DOHH2 (cell line): ENCODE results near the gene GALNT3.

ENCODE experiments used
- H3F3A ChIP-seq: fragments of 200-600 bp; sonication (generic), shearing (Covaris generic); 2 replicates; pipeline ENCODE4 v1.6.0; 2016; ENCODE audit warnings: antibody characterized with exemption, mild to moderate bottlenecking; ENCODE audit not compliant: control insufficient read depth, insufficient read depth
- H3K27ac ChIP-seq: fragments of 200-600 bp; sonication (generic); 2 replicates; pipeline ENCODE4 v1.5.1; 2014; ENCODE audit warnings: low read depth, mild to moderate bottlenecking, low read length, moderate library complexity
- H3K27me3 ChIP-seq: fragments of 200-600 bp; sonication (generic); 2 replicates; pipeline ENCODE4 v1.6.1; 2014; ENCODE audit warnings: mild to moderate bottlenecking, low read length, mixed read lengths; ENCODE audit not compliant: control insufficient read depth
- H3K36me3 ChIP-seq: fragments of 200-600 bp; sonication (generic); 2 replicates; pipeline ENCODE4 v1.6.1; 2014; ENCODE audit warnings: mild to moderate bottlenecking, low read length, moderate library complexity, mixed read lengths; ENCODE audit not compliant: control insufficient read depth
- H3K4me1 ChIP-seq: fragments of 200-600 bp; sonication (generic); 2 replicates; pipeline ENCODE4 v1.6.1; 2014; ENCODE audit warnings: mild to moderate bottlenecking, low read length, mixed read lengths; ENCODE audit not compliant: control insufficient read depth
- H3K4me2 ChIP-seq: fragments of 200-600 bp; sonication (generic); 2 replicates; pipeline ENCODE4 v1.6.0; 2014; ENCODE audit warnings: mild to moderate bottlenecking, low read length, moderate library complexity
- H3K4me3 ChIP-seq: fragments of 200-600 bp; sonication (generic); 2 replicates; pipeline ENCODE4 v1.5.1; 2014; ENCODE audit warnings: mild to moderate bottlenecking, low read length, mixed read lengths
- H3K79me2 ChIP-seq: fragments of 200-600 bp; sonication (generic); 2 replicates; pipeline ENCODE4 v1.6.1; 2014; ENCODE audit warnings: mild to moderate bottlenecking, low read length, mixed read lengths; ENCODE audit not compliant: control insufficient read depth
- H3K9me2 ChIP-seq: fragments of 200-600 bp; sonication (generic); replicated peaks from 2 replicates; pipeline ENCODE4 v1.6.1; 2014; ENCODE audit warnings: mild to moderate bottlenecking, low read length, mixed read lengths; ENCODE audit not compliant: control insufficient read depth
- H3K9me3 ChIP-seq: fragments of 200-600 bp; sonication (generic); 2 replicates; pipeline ENCODE4 v1.6.1; 2014; ENCODE audit warnings: antibody characterized with exemption, low read length, mixed read lengths; ENCODE audit not compliant: control insufficient read depth, insufficient read depth
- H4K20me1 ChIP-seq: fragments of 200-600 bp; sonication (generic); 2 replicates; pipeline ENCODE4 v1.6.0; 2014; ENCODE audit warnings: low read depth, mild to moderate bottlenecking, antibody characterized with exemption, low read length, moderate library complexity; ENCODE audit not compliant: control insufficient read depth, insufficient read depth
- EZH2phosphoT487 ChIP-seq: fragments of 200-600 bp; sonication (generic); IDR thresholded peaks from 2 replicates; pipeline ENCODE4 v1.6.1; 2017; ENCODE audit warnings: borderline replicate concordance, mild to moderate bottlenecking, antibody characterized with exemption, low read length, moderate library complexity, mixed read lengths
- TF ChIP-seq, protein P1 (sequence below): fragments of 200-600 bp; sonication (generic); IDR thresholded peaks from one replicate; pipeline ENCODE4 v1.5.1; 2014; ENCODE audit warnings: antibody characterized with exemption, mild to moderate bottlenecking, low read depth, low read length; ENCODE audit not compliant: poor library complexity, severe bottlenecking

Gene GALNT3

DNA sequence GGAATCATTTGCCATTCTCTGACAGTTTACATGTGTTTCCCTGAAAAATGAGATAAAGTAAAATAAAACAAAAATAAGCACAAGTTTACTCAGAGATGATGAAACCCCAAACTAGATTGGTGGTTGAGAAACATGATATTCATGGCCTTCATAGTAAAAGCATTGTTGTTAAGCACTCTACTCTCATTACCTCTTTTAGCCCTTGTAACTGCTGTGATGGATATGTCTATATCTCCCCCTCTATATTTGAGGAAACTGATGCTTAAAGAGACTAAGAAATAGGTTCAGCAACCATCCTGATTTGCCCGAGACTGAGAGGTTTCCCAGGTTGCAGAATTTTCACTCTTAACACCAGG, 33.9 kb upstream of the GALNT3 start:
- Histone ChIP-seq H3F3A (no peaks in the 10 kb centered on the region), H3K79me2 (no peaks in the 10 kb centered on the region), H3K4me2 (no peak overlapping the region), H3K9me3 (no peaks in the 10 kb centered on the region), H3K36me3 (no peaks in the 10 kb centered on the region), H4K20me1 (no peaks in the 10 kb centered on the region), H3K4me3 (no peak overlapping the region), H3K27me3 (no peaks in the 10 kb centered on the region), H3K27ac (no peak overlapping the region), H3K4me1 (no peaks in the 10 kb centered on the region), H3K9me2 (no peaks in the 10 kb centered on the region)
- no peak for TF ChIP-seq EZH2phosphoT487
- TF ChIP-seq, protein P1, sequence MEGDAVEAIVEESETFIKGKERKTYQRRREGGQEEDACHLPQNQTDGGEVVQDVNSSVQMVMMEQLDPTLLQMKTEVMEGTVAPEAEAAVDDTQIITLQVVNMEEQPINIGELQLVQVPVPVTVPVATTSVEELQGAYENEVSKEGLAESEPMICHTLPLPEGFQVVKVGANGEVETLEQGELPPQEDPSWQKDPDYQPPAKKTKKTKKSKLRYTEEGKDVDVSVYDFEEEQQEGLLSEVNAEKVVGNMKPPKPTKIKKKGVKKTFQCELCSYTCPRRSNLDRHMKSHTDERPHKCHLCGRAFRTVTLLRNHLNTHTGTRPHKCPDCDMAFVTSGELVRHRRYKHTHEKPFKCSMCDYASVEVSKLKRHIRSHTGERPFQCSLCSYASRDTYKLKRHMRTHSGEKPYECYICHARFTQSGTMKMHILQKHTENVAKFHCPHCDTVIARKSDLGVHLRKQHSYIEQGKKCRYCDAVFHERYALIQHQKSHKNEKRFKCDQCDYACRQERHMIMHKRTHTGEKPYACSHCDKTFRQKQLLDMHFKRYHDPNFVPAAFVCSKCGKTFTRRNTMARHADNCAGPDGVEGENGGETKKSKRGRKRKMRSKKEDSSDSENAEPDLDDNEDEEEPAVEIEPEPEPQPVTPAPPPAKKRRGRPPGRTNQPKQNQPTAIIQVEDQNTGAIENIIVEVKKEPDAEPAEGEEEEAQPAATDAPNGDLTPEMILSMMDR: no peak

DNA sequence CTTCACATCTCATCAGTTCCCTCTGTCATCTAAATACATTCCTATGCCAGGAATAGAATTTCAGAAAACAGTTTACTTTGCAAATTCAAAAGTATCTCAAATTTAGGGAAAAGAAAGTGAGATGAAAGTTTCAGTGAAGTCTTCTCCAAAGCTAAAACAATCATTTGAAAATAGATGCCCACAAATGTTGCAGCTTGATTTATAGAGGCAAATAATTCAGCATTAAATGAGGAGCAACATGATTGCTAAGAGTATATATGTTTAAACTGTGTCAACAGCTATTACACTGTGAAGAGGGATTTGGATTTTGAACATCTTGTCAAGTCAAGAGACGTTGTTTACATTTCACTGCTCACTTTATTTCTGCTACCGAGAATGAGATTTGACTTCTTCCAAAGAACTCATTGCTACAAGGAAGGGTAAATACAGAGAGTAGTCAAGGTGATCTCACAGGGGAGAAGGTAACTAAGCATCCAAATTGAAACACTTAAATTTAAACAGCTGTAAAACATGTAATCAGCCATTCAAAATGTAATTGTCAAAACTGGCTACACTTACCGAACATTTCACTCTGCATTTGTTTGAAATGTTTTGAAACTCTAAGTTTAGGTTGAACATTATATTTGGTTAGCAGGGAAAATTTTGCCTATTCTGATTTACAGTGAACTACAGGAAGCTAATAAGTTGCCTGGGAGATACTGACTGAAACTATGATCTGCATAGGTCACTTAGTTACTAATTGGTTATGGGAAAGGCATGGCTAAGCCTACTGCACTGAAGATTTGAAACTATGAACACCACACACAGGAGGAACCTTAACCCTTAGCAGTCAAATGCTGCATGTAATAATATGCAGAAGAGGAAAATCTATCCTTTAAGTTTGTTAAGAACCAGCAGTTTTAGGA, 33.2 kb upstream of the GALNT3 start:
- Histone ChIP-seq H4K20me1 (no peaks in the 10 kb centered on the region), H3K9me3 (no peaks in the 10 kb centered on the region), H3K4me2 (no peak overlapping the region), H3K4me3 (no peak overlapping the region), H3F3A (no peaks in the 10 kb centered on the region), H3K9me2 (no peaks in the 10 kb centered on the region), H3K79me2 (no peaks in the 10 kb centered on the region), H3K27me3 (no peaks in the 10 kb centered on the region), H3K36me3 (no peaks in the 10 kb centered on the region), H3K4me1 (no peaks in the 10 kb centered on the region), H3K27ac (no peak overlapping the region)
- TF ChIP-seq EZH2phosphoT487: no peak
- TF ChIP-seq, protein P1: no peak

DNA sequence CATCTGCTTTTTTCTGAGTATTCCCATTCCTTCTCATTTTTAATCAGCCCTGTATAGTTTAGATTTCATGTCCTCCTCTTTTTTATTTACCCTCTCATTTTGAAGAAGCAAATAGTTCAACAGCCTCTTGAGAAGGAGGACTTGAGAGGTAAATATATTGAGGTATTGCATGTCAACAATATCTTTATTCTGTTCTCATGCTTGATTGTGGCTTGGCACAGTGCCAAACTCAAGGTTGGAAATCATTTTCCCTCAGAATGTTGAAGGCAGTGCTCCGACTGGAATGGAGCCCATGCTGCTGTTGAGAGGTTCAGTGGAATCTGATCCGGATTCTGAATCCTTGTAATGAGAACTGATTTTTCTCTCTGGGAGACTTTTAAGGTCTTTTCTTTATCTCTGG, 31.0 kb upstream of the GALNT3 start:
- H3K27ac ChIP-seq: no peak overlapping the region
- no peaks in the 10 kb centered on the region for H4K20me1 ChIP-seq
- H3K9me3 ChIP-seq: no peaks in the 10 kb centered on the region
- H3K4me3 ChIP-seq: no peak overlapping the region
- no peaks in the 10 kb centered on the region for H3K9me2 ChIP-seq
- no peaks in the 10 kb centered on the region for H3K79me2 ChIP-seq
- no peaks in the 10 kb centered on the region for H3K27me3 ChIP-seq
- H3K4me2 ChIP-seq: no peak overlapping the region
- H3K4me1 ChIP-seq: no peaks in the 10 kb centered on the region
- TF ChIP-seq EZH2phosphoT487: no peak
- TF ChIP-seq, protein P1: no peak
- no peaks in the 10 kb centered on the region for H3K36me3 ChIP-seq
- H3F3A ChIP-seq: no peaks in the 10 kb centered on the region
